ENCODE data around the gene ORC5. TPM values are rescaled to one million over a fixed set of nuclear protein-coding genes. Genes with fewer than 3 reads are reported as not detected.

The ORC5 gene
- total RNA-seq, 1 donor, result 25.5 TPM

DNA sequence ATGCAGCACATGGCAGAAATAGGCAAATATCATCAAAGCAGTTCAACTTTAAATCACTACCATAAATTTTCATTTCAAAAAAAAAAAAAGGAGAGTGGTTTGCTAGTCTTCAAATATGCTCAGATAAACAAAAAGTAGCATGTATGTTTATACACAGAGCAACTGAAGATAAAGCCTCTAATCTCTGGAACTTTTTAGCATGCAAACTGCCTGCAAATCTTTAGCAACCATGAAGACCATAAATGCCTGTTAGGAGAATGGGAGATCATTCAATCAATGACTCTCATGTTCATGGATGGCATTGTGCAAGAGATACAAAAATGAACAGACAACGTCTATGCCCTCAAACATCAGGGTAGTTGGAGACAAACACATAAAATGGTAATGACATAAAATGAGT, 57.3 kb downstream of the ORC5 start:
- H3K4me3 ChIP-seq (ENCODE audit: low read depth, low read length), result no peak overlapping the region
- DNase-seq (ENCODE audit: low read depth), result peak; percentile 54
- TF ChIP-seq CTCF (IDR thresholded peaks at IDR 0.05; ENCODE audit: insufficient read depth, low read depth, low read length), result no peak

- no peak for DNase-seq (ENCODE audit: low read depth)
- TF ChIP-seq CTCF (IDR thresholded peaks at IDR 0.05; ENCODE audit: insufficient read depth, low read depth, low read length), result no peak
- H3K4me3 ChIP-seq (ENCODE audit: low read depth, low read length), result no peak overlapping the region
These were observed 58.0 kb downstream of the ORC5 start for GRCh38 chr7:104149822-104150221.

DNA sequence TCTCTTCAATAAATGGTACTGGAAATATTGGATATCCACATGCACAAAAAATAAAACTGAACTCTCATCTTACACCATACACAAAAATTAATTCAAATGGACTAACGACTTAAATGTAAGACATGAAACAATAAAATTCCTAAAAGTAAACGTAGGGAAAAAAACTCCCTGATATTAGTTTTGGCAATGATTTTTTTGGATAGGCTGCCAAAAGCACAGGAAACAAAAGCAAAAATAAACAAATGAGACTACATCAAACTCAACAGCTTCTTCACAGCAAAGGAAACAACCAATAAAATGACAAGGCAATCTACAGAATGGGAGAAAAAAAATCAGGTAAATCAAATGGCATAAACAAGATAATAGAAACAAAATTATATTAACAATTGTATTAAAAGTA, 65.7 kb downstream of the ORC5 start:
- DNase-seq (ENCODE audit: low read depth), result no peak
- no peak overlapping the region for H3K4me3 ChIP-seq (ENCODE audit: low read depth, low read length)
- no peak for TF ChIP-seq CTCF (IDR thresholded peaks at IDR 0.05; ENCODE audit: insufficient read depth, low read depth, low read length)

DNA sequence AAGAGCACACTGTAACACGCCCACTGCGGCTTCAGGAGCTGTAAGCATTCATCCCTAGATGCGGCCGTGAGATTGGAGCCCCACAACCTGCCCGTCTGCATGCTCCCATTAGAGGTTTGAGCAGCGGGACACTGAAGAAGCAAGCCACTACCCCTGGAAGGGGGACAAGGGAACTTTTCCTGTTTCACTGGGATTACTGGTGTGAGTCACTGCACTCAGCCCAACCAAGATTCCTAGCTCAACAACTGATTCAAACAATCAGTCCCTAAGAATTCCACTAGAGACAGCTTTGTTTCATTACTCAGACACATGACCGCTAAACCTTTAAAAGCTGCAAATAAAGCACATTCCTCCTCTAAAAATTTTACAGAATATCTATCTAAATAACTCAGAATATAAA, 69.8 kb downstream of the ORC5 start:
- no peak for TF ChIP-seq CTCF (IDR thresholded peaks at IDR 0.05; ENCODE audit: insufficient read depth, low read depth, low read length)
- no peak overlapping the region for H3K4me3 ChIP-seq (ENCODE audit: low read depth, low read length)
- DNase-seq (ENCODE audit: low read depth), result peak; percentile 42

GRCh38 chr7:104137511-104137910, 70.3 kb downstream of the ORC5 start:
- H3K4me3 ChIP-seq (ENCODE audit: low read depth, low read length), result no peak overlapping the region
- no peak for TF ChIP-seq CTCF (IDR thresholded peaks at IDR 0.05; ENCODE audit: insufficient read depth, low read depth, low read length)
- DNase-seq (ENCODE audit: low read depth), result no peak

DNA sequence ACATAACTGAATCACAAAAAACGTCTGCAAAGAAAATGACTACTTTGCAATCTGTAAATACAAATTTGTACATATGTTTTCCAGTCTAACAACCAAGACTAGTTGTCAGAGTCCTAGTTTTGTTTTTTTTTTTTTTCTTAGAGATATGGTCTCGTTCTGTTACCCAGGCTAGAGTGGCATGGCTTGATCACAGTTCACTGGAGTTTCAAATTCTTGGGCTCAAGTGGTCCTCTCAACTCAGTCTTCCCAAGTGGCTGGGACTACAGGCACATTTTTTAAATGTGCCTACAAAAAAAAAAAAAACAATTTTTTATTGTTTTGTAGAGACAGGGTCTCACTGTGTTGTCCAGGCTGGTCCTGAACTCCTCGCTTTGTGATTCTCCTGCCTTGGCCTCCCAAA, 70.8 kb downstream of the ORC5 start:
- TF ChIP-seq CTCF (IDR thresholded peaks at IDR 0.05; ENCODE audit: insufficient read depth, low read depth, low read length), result no peak
- no peak overlapping the region for H3K4me3 ChIP-seq (ENCODE audit: low read depth, low read length)
- no peak for DNase-seq (ENCODE audit: low read depth)

DNA sequence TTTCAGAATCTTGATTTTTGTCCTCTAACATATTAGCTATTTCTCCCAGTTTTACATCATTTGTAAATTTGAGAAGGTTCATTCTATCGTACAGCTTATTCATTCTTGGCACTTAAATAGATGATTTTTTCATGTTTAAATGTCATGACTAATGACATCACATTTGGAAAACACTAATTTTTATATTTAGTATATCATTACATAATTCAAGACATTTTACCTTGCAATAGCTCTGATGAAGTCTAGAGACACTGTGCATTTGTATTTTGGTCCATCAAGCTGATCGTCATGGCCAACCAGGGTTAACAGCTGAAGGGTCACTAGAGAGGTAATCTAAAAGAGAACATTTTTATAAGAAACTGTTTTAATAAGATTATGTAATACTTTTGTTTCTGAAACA, 71.3 kb downstream of the ORC5 start:
- TF ChIP-seq CTCF (IDR thresholded peaks at IDR 0.05; ENCODE audit: insufficient read depth, low read depth, low read length), result no peak
- DNase-seq (ENCODE audit: low read depth), result no peak
- no peak overlapping the region for H3K4me3 ChIP-seq (ENCODE audit: low read depth, low read length)
